Heart left ventricle (tissue), 13 donors: Measurements from ENCODE around the gene USP25.
"Not testable (repeated sequence)": the region's sequence is repeated elsewhere in the genome, so short reads cannot be mapped to it uniquely, and the experiment has no call there.

Source experiments
- CTCF ChIP-seq, 12 donors: fragments of 200-600 bp; sonication (generic) in 4 of 12; IDR thresholded peaks; one replicate each; pipeline versions ENCODE4 v1.5.0 to v1.8.0; 2018 to 2022; ENCODE audit warnings: antibody characterized with exemption in 12 of 12, mild to moderate bottlenecking in 5 of 12
- POLR2A ChIP-seq, 2 donors: fragments of 450-650 bp; IDR thresholded peaks; one replicate each; pipeline ENCODE4 v1.6.1; 2017; ENCODE audit warnings: antibody characterized with exemption in 2 of 2, mild to moderate bottlenecking in 2 of 2, moderate library complexity in 2 of 2
- donor health status: ischemic (EF 13 %, LVEDD 7.1; RV severe dilation, severe dysfunction).
- donor health status: DM: no; HTN: yes; CAD: no.
- donor health status: DM: no; HTN: no; CAD: no.
- donor health status: ischemic (EF 25% LVEDD 6.9; RV normal size, moderate dysfunction).
- donor health status: ischemic (EF 25% LVEDD 5.7; RV mildly dilated, moderate dysfunction).
- donor health status: ischemic (EF 35%, LVEDD 5.7; RV mildly dilated, moderate dysfunction).
- donor health status: nonischemic (EF 11% LVEDD 7.7; RV severe dilation, severe dysfunction).
- donor health status: DM: yes; HTN: yes; CAD: no.
- donor health status: PGD.
- donor health status: ischemic (EF 29% LVEDD 5.4; RV normal size, mild dysfunction).
- donor health status: nonischemic (EF 23%, LVEDD 6.1; RV moderate dilation, normal function).

- not testable (repeated sequence) for TF ChIP-seq POLR2A, CTCF (IDR thresholded peaks at IDR 0.05)
Measured at GRCh38 chr21:15735931-15736330, 6.1 kb downstream of the USP25 start.
